HFF-Myc (cell line): ENCODE data around the gene MOCOS.

ENCODE experiments used
- DNase-seq: peaks from one replicate; pipeline ENCODE4 v3.0.0-alpha.2; 2011; ENCODE audit warnings: low read depth; ENCODE audit errors: extremely low read depth
- H3K4me3 ChIP-seq: replicated peaks from 2 replicates; pipeline ENCODE4 v1.5.1; 2011; ENCODE audit warnings: low read depth, mild to moderate bottlenecking, control low read depth, low read length
- CTCF ChIP-seq: IDR thresholded peaks from 2 replicates; pipeline ENCODE4 v1.5.1; 2012; ENCODE audit warnings: mild to moderate bottlenecking, low read depth, low read length, control low read depth; ENCODE audit errors: missing control alignments

MOCOS gene

GRCh38 chr18:36314098-36314497, 126.8 kb downstream of the MOCOS start:
- no peak for TF ChIP-seq CTCF
- no peak overlapping the region for H3K4me3 ChIP-seq
- no peak for DNase-seq

- TF ChIP-seq CTCF = no peak
- no peak for DNase-seq
- H3K4me3 ChIP-seq = no peak overlapping the region
These were observed 127.5 kb downstream of the MOCOS start for GRCh38 chr18:36314754-36315153.

GRCh38 chr18:36315736-36316135, 128.4 kb downstream of the MOCOS start:
- no peak overlapping the region for H3K4me3 ChIP-seq
- no peak for DNase-seq
- TF ChIP-seq CTCF = no peak

GRCh38 chr18:36316246-36316645, 128.9 kb downstream of the MOCOS start:
- no peak overlapping the region for H3K4me3 ChIP-seq
- DNase-seq = no peak
- TF ChIP-seq CTCF = no peak
